ENCODE measurements around the gene TMEM121B. TPM values are rescaled to one million over a fixed set of nuclear protein-coding genes. Genes with fewer than 3 reads are reported as not detected.

TMEM121B gene
- total and polyA plus RNA-seq, 7 experiments from 2014 or later: 0.13 to 2.6 (median 0.24) TPM; not detected in 2

DNA sequence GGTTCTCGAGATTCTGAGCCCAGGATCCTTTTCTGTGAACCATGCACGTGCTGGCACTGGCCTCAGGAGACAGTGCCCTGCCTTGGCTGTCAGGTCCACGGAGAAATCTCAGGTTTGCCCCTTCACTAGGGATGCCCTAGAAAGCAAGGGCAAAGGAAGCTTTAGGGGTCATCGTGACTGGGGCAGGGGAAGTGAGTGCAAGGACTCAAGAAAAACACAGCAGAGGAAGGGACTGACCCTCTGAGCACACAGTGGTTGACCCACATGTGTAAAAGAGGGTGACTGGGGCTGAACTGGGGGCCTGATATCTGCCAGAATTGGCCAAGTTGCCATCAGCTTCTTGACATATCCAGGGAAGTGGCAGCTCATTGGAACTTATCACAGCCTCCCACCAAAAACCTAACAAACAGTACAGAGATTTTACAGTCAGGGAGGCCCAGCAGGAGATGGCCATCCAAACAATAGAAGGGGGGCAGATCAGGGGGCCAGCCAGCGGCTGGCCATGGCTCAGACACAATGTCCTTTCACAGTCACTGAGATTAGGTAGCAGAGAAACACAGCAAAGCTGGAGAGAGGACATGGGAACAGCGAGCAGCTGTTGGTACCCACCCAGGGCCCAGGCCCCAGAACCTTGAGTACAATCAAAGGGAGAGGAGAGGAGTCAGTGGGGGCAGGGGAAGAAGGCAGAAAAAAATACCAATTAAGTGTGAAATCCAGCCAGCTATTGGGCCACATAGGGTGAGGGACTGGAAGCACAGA is 4.4 kb downstream of the TMEM121B start:
- Mint-ChIP-seq H3K27ac (peak overlapping the region; percentile 63 to 92 (median 86)), H3K27me3 (peaks cover 1 to 17% (median 2%) of the 10 kb centered on the region in 5 donors), H3K4me1 (peaks cover 60 to 80% (median 74%) of the 10 kb centered on the region in 7 donors), H3K4me3 (peak overlapping the region; percentile 69 to 88 (median 76)), H3K9me3 (no peaks in the 10 kb centered on the region), H3K36me3 (peaks cover 0 to under 1% (median 0%) of the 10 kb centered on the region in 5 donors)
- Histone ChIP-seq H3K27ac (ENCODE audit: low read depth, low read length) (peak overlapping the region; percentile 63), H3K27me3 (ENCODE audit: control insufficient read depth in 2 of 2, insufficient read depth in 2 of 2, low read length in 2 of 2) (peaks cover 0 to 4% of the 10 kb centered on the region in 2 donors), H3K4me1 (ENCODE audit: control insufficient read depth in 2 of 2, insufficient read depth in 2 of 2, low read length in 2 of 2) (peaks cover 43 to 64% of the 10 kb centered on the region in 2 donors), H3K9me3 (ENCODE audit: control insufficient read depth in 2 of 3, low read length in 3 of 3) (no peaks in the 10 kb centered on the region), H3K36me3 (ENCODE audit: control insufficient read depth in 2 of 3, insufficient read depth in 3 of 3, low read length in 3 of 3) (no peaks in the 10 kb centered on the region), H3K4me3 (ENCODE audit: low read length) (peak overlapping the region; percentile 32)
- ChIA-PET CTCF (interaction anchor here (0.6 kb wide), 1 partner anchor 23 kb away, joined by 4 read pairs; no protein-coding TSS in a partner anchor), POLR2A (interaction anchor here (0.6 to 16.1 kb wide), 14 partner anchors 10 to 98 kb away, joined by 3 to 114 read pairs (median 3); no protein-coding TSS in a partner anchor)
- intact Hi-C loops (cut with micrococcal nuclease): loop anchor here (1.0 to 2.0 kb wide), 6 partner anchors 9 to 42 kb away; partner anchors contain the start of genes HDHD5 (in 2 of the 2) and IL17RA (in 1 of the 2)
- no peak for DNase-seq
- ATAC-seq: no peak

DNA sequence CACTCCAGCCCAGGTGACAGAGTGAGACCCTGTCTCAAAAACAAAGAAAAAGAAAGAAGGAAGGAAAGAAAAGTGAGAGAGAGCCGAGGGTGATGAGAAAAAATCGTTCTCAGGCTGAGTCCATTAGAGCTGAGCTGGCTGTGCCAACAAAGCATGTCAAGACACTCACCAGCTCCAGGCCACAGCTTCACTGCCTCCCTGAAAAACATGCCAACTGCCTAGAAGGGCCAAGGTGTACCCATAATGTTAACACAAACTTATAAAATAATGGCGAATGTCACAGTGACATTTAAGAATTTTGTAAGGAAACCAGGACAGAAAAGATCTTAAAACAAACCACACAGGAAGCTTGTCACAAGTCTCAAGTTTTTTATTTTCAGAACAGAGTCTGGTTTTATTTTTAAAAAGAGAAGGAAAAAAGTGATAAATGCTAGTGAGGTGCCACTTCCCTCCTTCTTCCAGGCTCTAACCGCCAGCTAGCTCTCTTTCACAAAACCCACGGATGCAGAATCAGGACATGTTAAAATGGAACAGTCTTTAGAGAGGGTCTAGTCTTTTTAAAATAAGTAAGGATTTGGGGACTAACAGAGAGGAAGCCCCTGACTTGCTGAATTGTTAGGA is 5.1 kb downstream of the TMEM121B start:
- H3K27me3 Mint-ChIP-seq: peaks cover 0 to 12% (median 0%) of the 10 kb centered on the region in 5 donors
- peaks cover 39 to 59% of the 10 kb centered on the region in 2 donors for H3K4me1 ChIP-seq (ENCODE audit: control insufficient read depth in 2 of 2, insufficient read depth in 2 of 2, low read length in 2 of 2)
- peak overlapping the region; percentile 63 for H3K27ac ChIP-seq (ENCODE audit: low read depth, low read length)
- ChIA-PET CTCF (no interaction called here), POLR2A (interaction anchor here (0.6 to 16.1 kb wide), 11 partner anchors 9 to 98 kb away, joined by 3 to 114 read pairs (median 3); no protein-coding TSS in a partner anchor)
- H3K27ac Mint-ChIP-seq: peak overlapping the region; percentile 63 to 92 (median 82)
- peak overlapping the region; percentile 69 to 88 (median 74) for H3K4me3 Mint-ChIP-seq
- peaks cover 0 to 5% (median 0%) of the 10 kb centered on the region in 3 experiments for H3K36me3 ChIP-seq (ENCODE audit: control insufficient read depth in 2 of 3, insufficient read depth in 3 of 3, low read length in 3 of 3)
- ATAC-seq (no peak), DNase-seq (peak in 4 of 9 donors; percentile 23 to 34 (median 24))
- intact Hi-C loops (cut with micrococcal nuclease): loop anchor here (1.0 to 2.0 kb wide), 6 partner anchors 9 to 43 kb away; partner anchors contain the start of genes HDHD5 (in 2 of the 2) and IL17RA (in 1 of the 2)
- H3K4me3 ChIP-seq (ENCODE audit: low read length): peak overlapping the region; percentile 32
- peaks cover 60 to 82% (median 77%) of the 10 kb centered on the region in 7 donors for H3K4me1 Mint-ChIP-seq
- no peaks in the 10 kb centered on the region for H3K9me3 Mint-ChIP-seq
- no peaks in the 10 kb centered on the region for H3K9me3 ChIP-seq (ENCODE audit: control insufficient read depth in 2 of 3, low read length in 3 of 3)
- H3K36me3 Mint-ChIP-seq: peaks cover 0 to 3% (median 0%) of the 10 kb centered on the region in 5 donors
- no peaks in the 10 kb centered on the region for H3K27me3 ChIP-seq (ENCODE audit: control insufficient read depth in 2 of 2, insufficient read depth in 2 of 2, low read length in 2 of 2)

DNA sequence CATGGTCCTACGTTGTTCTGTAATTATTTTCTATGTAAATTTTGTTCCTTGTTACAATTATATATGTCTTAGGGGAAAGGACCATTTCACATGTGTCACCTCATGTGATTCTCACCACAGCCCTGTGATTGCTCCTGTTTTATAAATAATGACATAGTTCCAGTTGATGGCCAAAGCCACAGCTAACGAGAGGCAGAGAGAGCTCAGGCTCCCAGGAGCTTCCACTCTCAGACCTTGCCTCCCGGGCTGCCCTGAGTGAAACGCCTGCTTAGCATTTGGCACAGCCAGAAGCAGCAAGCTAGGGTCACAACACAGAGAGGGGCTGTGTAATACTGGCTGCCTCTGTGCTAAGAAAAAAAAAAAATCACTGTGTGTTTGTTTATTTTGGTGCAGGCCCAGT is 5.9 kb downstream of the TMEM121B start:
- Histone ChIP-seq H3K36me3 (ENCODE audit: control insufficient read depth in 2 of 3, insufficient read depth in 3 of 3, low read length in 3 of 3) (peaks cover 0 to 5% (median 0%) of the 10 kb centered on the region in 3 experiments), H3K4me3 (ENCODE audit: low read length) (no peak overlapping the region), H3K4me1 (ENCODE audit: control insufficient read depth in 2 of 2, insufficient read depth in 2 of 2, low read length in 2 of 2) (peaks cover 39 to 59% of the 10 kb centered on the region in 2 donors), H3K27me3 (ENCODE audit: control insufficient read depth in 2 of 2, insufficient read depth in 2 of 2, low read length in 2 of 2) (no peaks in the 10 kb centered on the region), H3K9me3 (ENCODE audit: control insufficient read depth in 2 of 3, low read length in 3 of 3) (no peaks in the 10 kb centered on the region), H3K27ac (ENCODE audit: low read depth, low read length) (no peak overlapping the region)
- Mint-ChIP-seq H3K4me3 (peak overlapping the region in 7 of 10 donors; percentile 69 to 88 (median 74)), H3K36me3 (peaks cover 0 to 9% (median 0%) of the 10 kb centered on the region in 5 donors), H3K9me3 (no peaks in the 10 kb centered on the region), H3K27me3 (peaks cover 0 to 12% (median 0%) of the 10 kb centered on the region in 5 donors), H3K27ac (peak overlapping the region in 8 of 9 donors; percentile 63 to 92 (median 78)), H3K4me1 (peaks cover 65 to 90% (median 85%) of the 10 kb centered on the region in 7 donors)
- ATAC-seq (no peak), DNase-seq (no peak)
- intact Hi-C loops (cut with micrococcal nuclease): no loop called here
- POLR2A ChIA-PET: interaction anchor here (1.0 to 16.1 kb wide), 7 partner anchors 9 to 78 kb away, joined by 3 to 114 read pairs (median 3); no protein-coding TSS in a partner anchor
- CTCF ChIA-PET: no interaction called here

DNA sequence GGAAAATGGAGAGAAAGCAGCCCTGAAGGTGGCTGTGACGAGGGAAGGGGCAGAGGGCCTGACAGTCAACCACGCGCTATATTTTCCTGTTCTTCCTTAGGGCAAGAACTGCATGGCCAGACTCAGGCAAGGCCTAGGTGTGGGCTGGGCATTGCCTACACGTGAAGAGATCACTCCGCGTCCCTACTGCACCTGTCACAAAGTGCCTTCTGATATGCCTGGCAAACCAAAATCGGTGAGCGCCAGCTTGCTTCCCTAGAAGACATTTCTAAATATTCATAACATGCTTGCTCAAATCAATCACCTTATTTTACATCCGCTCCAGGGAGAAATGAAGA is 6.3 kb downstream of the TMEM121B start:
- peaks cover 39 to 58% of the 10 kb centered on the region in 2 donors for H3K4me1 ChIP-seq (ENCODE audit: control insufficient read depth in 2 of 2, insufficient read depth in 2 of 2, low read length in 2 of 2)
- Mint-ChIP-seq H3K27me3 (peaks cover 0 to 11% (median 0%) of the 10 kb centered on the region in 5 donors), H3K36me3 (peaks cover 0 to 10% (median 1%) of the 10 kb centered on the region in 5 donors), H3K27ac (peak overlapping the region in 8 of 9 donors; percentile 52 to 92 (median 70)), H3K4me3 (peak overlapping the region in 6 of 10 donors; percentile 12 to 78 (median 34)), H3K4me1 (peaks cover 65 to 92% (median 85%) of the 10 kb centered on the region in 7 donors), H3K9me3 (no peaks in the 10 kb centered on the region)
- no peak for ATAC-seq
- no peaks in the 10 kb centered on the region for H3K27me3 ChIP-seq (ENCODE audit: control insufficient read depth in 2 of 2, insufficient read depth in 2 of 2, low read length in 2 of 2)
- H3K27ac ChIP-seq (ENCODE audit: low read depth, low read length): no peak overlapping the region
- DNase-seq: no peak
- no peak overlapping the region for H3K4me3 ChIP-seq (ENCODE audit: low read length)
- intact Hi-C loops (cut with micrococcal nuclease): no loop called here
- no peaks in the 10 kb centered on the region for H3K9me3 ChIP-seq (ENCODE audit: control insufficient read depth in 2 of 3, low read length in 3 of 3)
- ChIA-PET CTCF (no interaction called here), POLR2A (interaction anchor here (1.1 to 16.1 kb wide), 4 partner anchors 8 to 27 kb away, joined by 3 to 114 read pairs (median 6); no protein-coding TSS in a partner anchor)
- H3K36me3 ChIP-seq (ENCODE audit: control insufficient read depth in 2 of 3, insufficient read depth in 3 of 3, low read length in 3 of 3): peaks cover 0 to 8% (median 2%) of the 10 kb centered on the region in 3 experiments

DNA sequence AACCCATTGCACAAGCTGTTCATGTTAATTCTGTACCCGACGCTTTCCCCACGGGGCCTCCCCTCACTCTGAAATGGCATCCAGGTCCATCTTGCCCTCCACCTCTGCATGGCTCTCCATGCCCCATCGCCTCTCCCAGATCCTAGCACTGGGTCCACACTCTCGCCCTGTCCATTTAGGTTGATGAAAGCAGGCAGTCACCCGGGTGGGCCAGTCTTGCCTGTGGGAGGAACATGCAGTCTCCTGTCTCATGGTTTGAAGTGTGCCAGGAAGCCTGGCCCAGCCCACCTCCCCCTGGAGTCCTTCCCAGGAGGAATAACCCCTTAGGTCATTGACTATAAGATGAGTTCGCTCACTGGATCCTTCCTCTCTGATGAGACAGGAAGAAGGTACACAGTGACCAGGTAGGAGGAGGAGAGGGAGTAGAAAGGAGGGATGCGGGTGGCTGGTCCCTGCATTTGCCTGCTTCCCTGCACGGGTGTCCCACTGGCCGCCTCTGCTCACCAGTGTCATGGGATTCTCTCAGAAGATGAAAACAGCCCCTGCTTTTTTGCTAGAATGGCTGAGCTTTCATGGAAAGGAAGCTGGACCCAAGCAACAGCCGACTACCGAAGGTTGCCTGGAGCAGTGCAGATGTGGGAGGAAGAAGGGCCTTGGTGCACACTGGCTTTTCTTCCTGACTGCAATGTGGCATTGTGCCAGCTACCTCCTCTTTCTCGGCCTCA is 6.8 kb downstream of the TMEM121B start:
- no peak overlapping the region for H3K4me3 ChIP-seq (ENCODE audit: low read length)
- H3K27me3 Mint-ChIP-seq: peaks cover 0 to 10% (median 0%) of the 10 kb centered on the region in 5 donors
- no peak overlapping the region for H3K27ac ChIP-seq (ENCODE audit: low read depth, low read length)
- DNase-seq (no peak), ATAC-seq (no peak)
- CTCF ChIA-PET: no interaction called here
- H3K9me3 ChIP-seq (ENCODE audit: control insufficient read depth in 2 of 3, low read length in 3 of 3): no peaks in the 10 kb centered on the region
- H3K36me3 Mint-ChIP-seq: peaks cover 0 to 12% (median 3%) of the 10 kb centered on the region in 5 donors
- intact Hi-C loops (cut with micrococcal nuclease): no loop called here
- H3K4me1 ChIP-seq (ENCODE audit: control insufficient read depth in 2 of 2, insufficient read depth in 2 of 2, low read length in 2 of 2): peaks cover 34 to 53% of the 10 kb centered on the region in 2 donors
- POLR2A ChIA-PET: interaction anchor here (0.7 to 16.1 kb wide), 6 partner anchors 8 to 27 kb away, joined by 3 to 114 read pairs (median 3); no protein-coding TSS in a partner anchor
- H3K9me3 Mint-ChIP-seq: no peaks in the 10 kb centered on the region
- no peaks in the 10 kb centered on the region for H3K27me3 ChIP-seq (ENCODE audit: control insufficient read depth in 2 of 2, insufficient read depth in 2 of 2, low read length in 2 of 2)
- peak overlapping the region in 5 of 10 donors; percentile 25 to 78 (median 61) for H3K4me3 Mint-ChIP-seq
- H3K27ac Mint-ChIP-seq: peak overlapping the region in 8 of 9 donors; percentile 63 to 92 (median 84)
- peaks cover 0 to 13% (median 5%) of the 10 kb centered on the region in 3 experiments for H3K36me3 ChIP-seq (ENCODE audit: control insufficient read depth in 2 of 3, insufficient read depth in 3 of 3, low read length in 3 of 3)
- peaks cover 65 to 97% (median 85%) of the 10 kb centered on the region in 7 donors for H3K4me1 Mint-ChIP-seq
